K562 (cell line): ENCODE results near the gene KLHL28. TPM values are rescaled to one million over a fixed set of nuclear protein-coding genes. Genes with fewer than 3 reads are reported as not detected.

ENCODE experiments used
- ATAC-seq: fragments of 200-7000 bp; cut with Tn5 transposase; 3 replicates; pipeline ENCODE4 v1.9.1; 2020; ENCODE audit warnings: moderate library complexity
- BruUV-seq: library from RNA; stranded (reverse); fragments of 400-500 nt; replicated peaks from 2 replicates; lab custom pipeline; 2021; lab: Mats Ljungman, UMichigan
- CTCF ChIA-PET: fragments of 300-600 bp; formaldehyde crosslinking; extraction: SDS; loops from one replicate; lab custom pipeline; 2021; ENCODE audit warnings: low intra/inter-chr PET ratio; lab: Yijun Ruan, JAX
- POLR2A ChIA-PET: fragments of 300-600, 350-650 bp; sonication (Branson Sonifier 250); formaldehyde crosslinking; extraction: SDS; loops from one replicate; lab custom pipeline; 2021; ENCODE audit warnings: antibody characterized with exemption, inconsistent platforms; lab: Yijun Ruan, JAX
- DNase-seq, 4 experiments: peaks; one replicate each; pipeline versions ENCODE4 v3.0.0 to v3.0.0-alpha.2; 2011 to 2018; ENCODE audit warnings: low spot score in 3 of 4, mixed read lengths in 3 of 4; ENCODE audit errors: extremely low read depth in 1 of 4
- FAIRE-seq: peaks from 2 replicates; lab custom pipeline; 2011; peaks lifted over from hg19 to GRCh38; lab: Jason Lieb, UNC
- H2AFZ ChIP-seq: 2 replicates; pipeline ENCODE4 v1.6.0; 2011; ENCODE audit warnings: low read depth, low read length, control low read depth, inconsistent platforms
- H3K27ac ChIP-seq: fragments of 200-600 bp; 3 replicates; pipeline ENCODE4 v1.8.0; 2011; ENCODE audit warnings: low read depth, mild to moderate bottlenecking, control low read depth, inconsistent platforms, low read length, moderate library complexity, mixed read lengths; ENCODE audit errors: extremely low read depth
- H3K27me3 ChIP-seq, 2 experiments: fragments of 300-600 bp in 1 of 2; 2 replicates in 1 of 2; 3 replicates in 1 of 2; pipeline versions ENCODE4 v1.6.0 to v1.8.0; 2011; ENCODE audit warnings: inconsistent platforms in 2 of 2, low read length in 2 of 2, mild to moderate bottlenecking in 1 of 2, mixed read lengths in 1 of 2, moderate library complexity in 1 of 2; ENCODE audit not compliant: control insufficient read depth in 2 of 2, insufficient read depth in 2 of 2
- H3K36me3 ChIP-seq: fragments of 300-600 bp; 3 replicates; pipeline ENCODE4 v1.8.0; 2011; ENCODE audit warnings: mild to moderate bottlenecking, low read length, inconsistent platforms; ENCODE audit not compliant: control insufficient read depth, insufficient read depth
- H3K4me1 ChIP-seq, 2 experiments: fragments of 200-600 bp in 1 of 2; replicated peaks in 1 of 2; 2 replicates in 1 of 2; 3 replicates in 1 of 2; pipeline versions ENCODE4 v1.5.1 to v1.8.0; 2011; ENCODE audit warnings: inconsistent platforms in 2 of 2, low read length in 2 of 2, mild to moderate bottlenecking in 1 of 2, mixed read lengths in 1 of 2, moderate library complexity in 1 of 2; ENCODE audit not compliant: control insufficient read depth in 2 of 2, insufficient read depth in 2 of 2
- H3K4me2 ChIP-seq: 2 replicates; pipeline ENCODE4 v1.6.1; 2011; ENCODE audit warnings: low read length, control low read depth, inconsistent platforms, mixed read lengths; ENCODE audit not compliant: insufficient read depth
- H3K4me3 ChIP-seq: fragments of 200-600 bp; sonication (generic), shearing (Covaris generic); 2 replicates; pipeline ENCODE4 v1.5.1; 2016; ENCODE audit warnings: control low read depth, inconsistent platforms
- H3K79me2 ChIP-seq: fragments of 200-600 bp; 3 replicates; pipeline ENCODE4 v1.8.0; 2011; ENCODE audit warnings: low read length, inconsistent platforms; ENCODE audit not compliant: control insufficient read depth, insufficient read depth
- H3K9ac ChIP-seq, 2 experiments: 2 replicates each; pipeline versions ENCODE4 v1.6.0 to v1.6.1; 2011; ENCODE audit warnings: low read depth in 2 of 2, low read length in 2 of 2, control low read depth in 1 of 2, inconsistent platforms in 1 of 2, mild to moderate bottlenecking in 1 of 2, mixed read lengths in 1 of 2; ENCODE audit not compliant: insufficient read depth in 1 of 2
- H3K9me1 ChIP-seq: one replicate; pipeline ENCODE4 v1.6.0; 2011; ENCODE audit warnings: inconsistent platforms, mild to moderate bottlenecking, low read length, moderate library complexity; ENCODE audit not compliant: control insufficient read depth, insufficient read depth
- H3K9me3 ChIP-seq: replicated peaks from 2 replicates; pipeline ENCODE4 v1.5.1; 2011; ENCODE audit warnings: low read depth, low read length, inconsistent platforms; ENCODE audit not compliant: control insufficient read depth, insufficient read depth
- H4K20me1 ChIP-seq: replicated peaks from 2 replicates; pipeline ENCODE4 v1.6.1; 2011; ENCODE audit warnings: low read length, inconsistent platforms, mixed read lengths; ENCODE audit not compliant: control insufficient read depth, insufficient read depth
- POLR2H ChIP-seq: IDR thresholded peaks from 2 replicates; pipeline ENCODE4 v1.6.1; 2016; ENCODE audit warnings: missing genetic modification characterization, low read depth, mild to moderate bottlenecking, control low read depth, missing compliant biosample characterization, moderate library complexity
- PRDM10 ChIP-seq: fragments of 450-650 bp; IDR thresholded peaks from 2 replicates; pipeline ENCODE4 v1.6.1; 2018; ENCODE audit not compliant: partially characterized antibody
- ZBTB8A ChIP-seq: fragments of 450-650 bp; IDR thresholded peaks from 2 replicates; pipeline ENCODE4 v1.6.1; 2018; ENCODE audit warnings: mild to moderate bottlenecking, moderate library complexity; ENCODE audit not compliant: partially characterized antibody
- WGBS: fragments of 100-300 bp; shearing (Covaris generic); methylation state at CpG from one replicate; pipeline ENCODE4 v1.1.6; 2016; ENCODE audit warnings: low coverage, mixed read lengths; ENCODE audit not compliant: insufficient coverage; ENCODE audit errors: missing lambda C conversion rate; 5-methylcytosine and 5-hydroxymethylcytosine counted together
- in situ Hi-C: fragments of 300-500 bp; cut with MboI; formaldehyde crosslinking; loops from 4 replicates; pipeline ENCODE4 v1.15.0; 2018; ENCODE audit warnings: inconsistent platforms, mixed read lengths
- intact Hi-C: fragments of 100-400 bp; cut with micrococcal nuclease; formaldehyde crosslinking; loops from 2 replicates; pipeline ENCODE4 v1.14.2; 2022
- polyA plus RNA-seq, 8 experiments: library from polyadenylated mRNA; depleted of rRNA in 4 of 8; stranded (reverse) in 5 of 8; unstranded in 3 of 8; fragments of >200 nt; fragmentation: Nextera tagmentation in 2 of 8; fragmentation: Illumina TruSeq in 1 of 8; extraction: Ambion mirVana in 2 of 8; extraction: Trizol in 1 of 8; gene quantifications; 2 replicates each; pipeline versions ENCODE4 v1.2.1 to v1.2.3, GENCODE V29; 2011 to 2014; ENCODE audit warnings: inconsistent platforms in 1 of 8, missing spikeins in 1 of 8
- total RNA-seq, 7 experiments: library from RNA; depleted of rRNA in 6 of 7; stranded (reverse); fragments of >200 nt in 6 of 7; fragmentation: Illumina TruSeq in 2 of 7; extraction: Trizol in 2 of 7; gene quantifications; 2 replicates each; pipeline versions ENCODE4 v1.2.1 to v1.2.3, GENCODE V29; 2011 to 2021; ENCODE audit warnings: low replicate concordance in 1 of 7

KLHL28 gene
- total and polyA plus RNA-seq, 9 of the 15 experiments (the other 6 are each of a cell fraction or from before 2014, with no cell fraction given), result 1.1 to 7.5 (median 4.7) TPM

GRCh38 chr14:44896275-44897040, 65.3 kb downstream of the KLHL28 start:
- FAIRE-seq (no peak), ATAC-seq (no peak), DNase-seq (no peak)
- WGBS, result 60% methylated on average over 10 of the region's 10 CpGs
- CTCF ChIA-PET, result no interaction called here
- no peaks in the 10 kb centered on the region for H3K79me2 ChIP-seq
- H3K4me1 ChIP-seq, result peaks cover 0 to 5% of the 10 kb centered on the region in 2 experiments; a peak in 2 of 5 replicates
- H3K27me3 ChIP-seq, result no peaks in the 10 kb centered on the region
- H4K20me1 ChIP-seq, result no peaks in the 10 kb centered on the region
- no peaks in the 10 kb centered on the region for H3K36me3 ChIP-seq
- in situ Hi-C loops, result no loop called here
- peak; percentile 90 for TF ChIP-seq PRDM10
- TF ChIP-seq POLR2H (tag), result 0 out of 2 replicates have a peak, but pooled peaks have one; percentile 7
- TF ChIP-seq ZBTB8A, result no peak
- peaks cover 3% of the 10 kb centered on the region; the same call in 1 of the 2 replicates for H3K9me3 ChIP-seq
- peak overlapping the region; percentile 5; the same call in 1 of the 2 replicates for H3K4me2 ChIP-seq
- H3K9me1 ChIP-seq, result no peaks in the 10 kb centered on the region
- no peak overlapping the region for H3K9ac ChIP-seq
- 0 out of 3 replicates have a peak overlapping the region, but pooled peaks have one; percentile 11 for H3K27ac ChIP-seq
- POLR2A ChIA-PET, result interaction anchor here (0.6 to 1.4 kb wide), 3 partner anchors 11 to 1213 kb away, joined by 3 to 4 read pairs (median 4); no protein-coding TSS in a partner anchor
- H2AFZ ChIP-seq, result peak overlapping the region; percentile 82
- BruUV-seq, result TSS peak; percentile 65
- intact Hi-C loops, result no loop called here
- no peak overlapping the region for H3K4me3 ChIP-seq
